ENCODE measurements around the gene C4B. TPM values are rescaled to one million over a fixed set of nuclear protein-coding genes. Genes with fewer than 3 reads are reported as not detected.
"Not testable (repeated sequence)": the region's sequence is repeated elsewhere in the genome, so short reads cannot be mapped to it uniquely, and the experiment has no call there.

The C4B gene
- total RNA-seq, 1 experiment from 2014 or later = 6.3 TPM

- RAD21 ChIA-PET (ENCODE audit: low non-redundant PET in 1 of 2, low total read pairs in 2 of 2, uncharacterized antibody in 2 of 2, unreplicated experiment in 2 of 2); BruUV-seq (replicated peaks); H3K9me2 ChIP-seq (ENCODE audit: insufficient read depth); POLR2A ChIA-PET; DNase-seq (ENCODE audit: low read depth, low spot score); ATAC-seq; H2AFZ ChIP-seq (ENCODE audit: low read depth, low read length, poor library complexity, severe bottlenecking); H3K4me2 ChIP-seq (ENCODE audit: low read length); H3K36me3 ChIP-seq (ENCODE audit: control insufficient read depth in 1 of 2, insufficient read depth in 2 of 2, low read length in 2 of 2); H3K79me2 ChIP-seq (ENCODE audit: insufficient read depth, low read length); H3K4me3 ChIP-seq (replicated peaks in 1 of 2; ENCODE audit: low read depth in 1 of 2, low read length in 2 of 2); H4K20me1 ChIP-seq (ENCODE audit: insufficient read depth); CTCF ChIA-PET; H3K9me3 ChIP-seq (ENCODE audit: control insufficient read depth in 1 of 2, insufficient read depth in 1 of 2, low read depth in 1 of 2, low read length in 2 of 2); H3K27ac ChIP-seq (ENCODE audit: low read depth, low read length); H3K9ac ChIP-seq (ENCODE audit: low read length); H3K27me3 ChIP-seq (ENCODE audit: insufficient read depth, low read length); intact Hi-C loops (cut with micrococcal nuclease); H3K4me1 ChIP-seq (ENCODE audit: control insufficient read depth in 1 of 2, insufficient read depth in 2 of 2, low read length in 2 of 2): not testable (repeated sequence)
Measured at GRCh38 chr6:32028631-32029030, 14.0 kb downstream of the C4B start.

GRCh38 chr6:32029553-32029952, 15.0 kb downstream of the C4B start:
- H3K79me2 ChIP-seq (ENCODE audit: insufficient read depth, low read length); H3K27me3 ChIP-seq (ENCODE audit: insufficient read depth, low read length); RAD21 ChIA-PET (ENCODE audit: low non-redundant PET in 1 of 2, low total read pairs in 2 of 2, uncharacterized antibody in 2 of 2, unreplicated experiment in 2 of 2); H3K9me3 ChIP-seq (ENCODE audit: control insufficient read depth in 1 of 2, insufficient read depth in 1 of 2, low read depth in 1 of 2, low read length in 2 of 2); H3K4me1 ChIP-seq (ENCODE audit: control insufficient read depth in 1 of 2, insufficient read depth in 2 of 2, low read length in 2 of 2); H3K27ac ChIP-seq (ENCODE audit: low read depth, low read length); H3K9me2 ChIP-seq (ENCODE audit: insufficient read depth); H3K36me3 ChIP-seq (ENCODE audit: control insufficient read depth in 1 of 2, insufficient read depth in 2 of 2, low read length in 2 of 2); H3K4me3 ChIP-seq (replicated peaks in 1 of 2; ENCODE audit: low read depth in 1 of 2, low read length in 2 of 2); CTCF ChIA-PET; H3K4me2 ChIP-seq (ENCODE audit: low read length); H3K9ac ChIP-seq (ENCODE audit: low read length); BruUV-seq (replicated peaks); ATAC-seq; POLR2A ChIA-PET; DNase-seq (ENCODE audit: low read depth, low spot score); intact Hi-C loops (cut with micrococcal nuclease); H4K20me1 ChIP-seq (ENCODE audit: insufficient read depth); H2AFZ ChIP-seq (ENCODE audit: low read depth, low read length, poor library complexity, severe bottlenecking): not testable (repeated sequence)

GRCh38 chr6:32035283-32036013, 20.9 kb downstream of the C4B start:
- H3K36me3 ChIP-seq (ENCODE audit: control insufficient read depth in 1 of 2, insufficient read depth in 2 of 2, low read length in 2 of 2); H3K4me2 ChIP-seq (ENCODE audit: low read length); H3K79me2 ChIP-seq (ENCODE audit: insufficient read depth, low read length); intact Hi-C loops (cut with micrococcal nuclease); H3K4me1 ChIP-seq (ENCODE audit: control insufficient read depth in 1 of 2, insufficient read depth in 2 of 2, low read length in 2 of 2); H3K9me3 ChIP-seq (ENCODE audit: control insufficient read depth in 1 of 2, insufficient read depth in 1 of 2, low read depth in 1 of 2, low read length in 2 of 2); DNase-seq (ENCODE audit: low read depth, low spot score); H4K20me1 ChIP-seq (ENCODE audit: insufficient read depth); BruUV-seq (replicated peaks); RAD21 ChIA-PET (ENCODE audit: low non-redundant PET in 1 of 2, low total read pairs in 2 of 2, uncharacterized antibody in 2 of 2, unreplicated experiment in 2 of 2); H3K9me2 ChIP-seq (ENCODE audit: insufficient read depth); POLR2A ChIA-PET; H3K27ac ChIP-seq (ENCODE audit: low read depth, low read length); ATAC-seq; H2AFZ ChIP-seq (ENCODE audit: low read depth, low read length, poor library complexity, severe bottlenecking); H3K4me3 ChIP-seq (replicated peaks in 1 of 2; ENCODE audit: low read depth in 1 of 2, low read length in 2 of 2); H3K27me3 ChIP-seq (ENCODE audit: insufficient read depth, low read length); CTCF ChIA-PET; H3K9ac ChIP-seq (ENCODE audit: low read length): not testable (repeated sequence)

GRCh38 chr6:32037136-32037535, 22.5 kb downstream of the C4B start:
- H3K27me3 ChIP-seq (ENCODE audit: insufficient read depth, low read length); H3K79me2 ChIP-seq (ENCODE audit: insufficient read depth, low read length); H3K4me1 ChIP-seq (ENCODE audit: control insufficient read depth in 1 of 2, insufficient read depth in 2 of 2, low read length in 2 of 2); BruUV-seq (replicated peaks); H3K27ac ChIP-seq (ENCODE audit: low read depth, low read length); H4K20me1 ChIP-seq (ENCODE audit: insufficient read depth); CTCF ChIA-PET; H3K9me2 ChIP-seq (ENCODE audit: insufficient read depth); H3K4me2 ChIP-seq (ENCODE audit: low read length); H3K9ac ChIP-seq (ENCODE audit: low read length); POLR2A ChIA-PET; H2AFZ ChIP-seq (ENCODE audit: low read depth, low read length, poor library complexity, severe bottlenecking); H3K36me3 ChIP-seq (ENCODE audit: control insufficient read depth in 1 of 2, insufficient read depth in 2 of 2, low read length in 2 of 2); RAD21 ChIA-PET (ENCODE audit: low non-redundant PET in 1 of 2, low total read pairs in 2 of 2, uncharacterized antibody in 2 of 2, unreplicated experiment in 2 of 2); ATAC-seq; intact Hi-C loops (cut with micrococcal nuclease); H3K9me3 ChIP-seq (ENCODE audit: control insufficient read depth in 1 of 2, insufficient read depth in 1 of 2, low read depth in 1 of 2, low read length in 2 of 2); DNase-seq (ENCODE audit: low read depth, low spot score); H3K4me3 ChIP-seq (replicated peaks in 1 of 2; ENCODE audit: low read depth in 1 of 2, low read length in 2 of 2): not testable (repeated sequence)

Data from HCT116 (cell line).